MM.1S (cell line): ENCODE results near the gene ARSD.

Experiments used
- DNase-seq: peaks from one replicate; pipeline ENCODE4 v3.0.0-alpha.2; 2015
- H2AFZ ChIP-seq: fragments of 300-600 bp; sonication (generic); 2 replicates; pipeline ENCODE4 v1.6.0; 2016; ENCODE audit warnings: antibody characterized with exemption, low read length
- H3F3A ChIP-seq: fragments of 300-600 bp; sonication (generic); 2 replicates; pipeline ENCODE4 v1.6.1; 2016; ENCODE audit warnings: mild to moderate bottlenecking, antibody characterized with exemption, low read length, moderate library complexity, mixed read lengths; ENCODE audit not compliant: insufficient read depth
- H3K27ac ChIP-seq: fragments of 300-600 bp; sonication (generic); 2 replicates; pipeline ENCODE4 v1.5.1; 2016; ENCODE audit warnings: mild to moderate bottlenecking, low read length
- H3K27me3 ChIP-seq: fragments of 300-600 bp; sonication (generic); replicated peaks from 2 replicates; pipeline ENCODE4 v1.6.0; 2016; ENCODE audit warnings: low read length; ENCODE audit not compliant: insufficient read depth
- H3K36me3 ChIP-seq: fragments of 300-600 bp; sonication (generic); replicated peaks from 2 replicates; pipeline ENCODE4 v1.6.1; 2016; ENCODE audit warnings: mild to moderate bottlenecking, low read length, mixed read lengths; ENCODE audit not compliant: insufficient read depth
- H3K4me1 ChIP-seq: fragments of 300-600 bp; sonication (generic); 2 replicates; pipeline ENCODE4 v1.6.1; 2016; ENCODE audit warnings: low read length, mixed read lengths
- H3K4me2 ChIP-seq: fragments of 300-600 bp; sonication (generic); 2 replicates; pipeline ENCODE4 v1.6.0; 2016; ENCODE audit warnings: low read depth, low read length
- H3K4me3 ChIP-seq: fragments of 300-600 bp; sonication (generic); 2 replicates; pipeline ENCODE4 v1.5.1; 2016; ENCODE audit warnings: low read length, mixed read lengths
- H3K79me2 ChIP-seq: fragments of 300-600 bp; sonication (generic); 2 replicates; pipeline ENCODE4 v1.6.1; 2016; ENCODE audit warnings: mixed run types, low read length, mixed read lengths
- H3K9ac ChIP-seq: fragments of 300-600 bp; sonication (generic); 2 replicates; pipeline ENCODE4 v1.6.1; 2016; ENCODE audit warnings: low read length, mixed read lengths
- H3K9me2 ChIP-seq: fragments of 300-600 bp; sonication (generic); replicated peaks from 2 replicates; pipeline ENCODE4 v1.6.1; 2016; ENCODE audit warnings: mild to moderate bottlenecking, low read length, mixed read lengths; ENCODE audit not compliant: insufficient read depth
- H3K9me3 ChIP-seq: fragments of 300-600 bp; sonication (generic); replicated peaks from 2 replicates; pipeline ENCODE4 v1.6.1; 2016; ENCODE audit warnings: mild to moderate bottlenecking, low read length, mixed read lengths; ENCODE audit not compliant: insufficient read depth
- H4K20me1 ChIP-seq: fragments of 300-600 bp; sonication (generic); 2 replicates; pipeline ENCODE4 v1.6.1; 2016; ENCODE audit warnings: mild to moderate bottlenecking, low read length, moderate library complexity, mixed read lengths; ENCODE audit not compliant: insufficient read depth
- CTCF ChIP-seq: fragments of 300-600 bp; sonication (generic); IDR thresholded peaks from 2 replicates; pipeline ENCODE4 v1.5.1; 2016; ENCODE audit warnings: antibody characterized with exemption, low read length, mixed read lengths
- EZH2 ChIP-seq: fragments of 300-600 bp; sonication (generic); optimal IDR thresholded peaks from 2 replicates; pipeline ENCODE3; 2017; ENCODE audit warnings: low read depth, mild to moderate bottlenecking, antibody characterized with exemption, low read length, mixed read lengths
- EZH2phosphoT487 ChIP-seq: fragments of 300-600 bp; sonication (generic); IDR thresholded peaks from 2 replicates; pipeline ENCODE4 v1.6.1; 2018; ENCODE audit warnings: antibody characterized with exemption, low read length

The ARSD gene

GRCh38 chrX:2907295-2907694, 21.8 kb downstream of the ARSD start:
- H3K9ac ChIP-seq = no peak overlapping the region
- no peak for TF ChIP-seq EZH2
- TF ChIP-seq EZH2phosphoT487 = no peak
- TF ChIP-seq CTCF = no peak
- no peak overlapping the region for H3K27ac ChIP-seq
- no peaks in the 10 kb centered on the region for H3K4me1 ChIP-seq
- H3K27me3 ChIP-seq = no peaks in the 10 kb centered on the region
- no peaks in the 10 kb centered on the region for H3K9me3 ChIP-seq
- H3K36me3 ChIP-seq = no peaks in the 10 kb centered on the region
- no peaks in the 10 kb centered on the region for H3F3A ChIP-seq
- H3K4me3 ChIP-seq = no peak overlapping the region
- no peak overlapping the region for H3K4me2 ChIP-seq
- H4K20me1 ChIP-seq = no peaks in the 10 kb centered on the region
- no peak for DNase-seq
- no peaks in the 10 kb centered on the region for H3K79me2 ChIP-seq
- H3K9me2 ChIP-seq = no peaks in the 10 kb centered on the region
- no peak overlapping the region for H2AFZ ChIP-seq

GRCh38 chrX:2903366-2903765, 25.8 kb downstream of the ARSD start:
- TF ChIP-seq CTCF = no peak
- TF ChIP-seq EZH2phosphoT487 = no peak
- no peak for TF ChIP-seq EZH2

GRCh38 chrX:2902841-2903240, 26.3 kb downstream of the ARSD start:
- Histone ChIP-seq H3F3A (no peaks in the 10 kb centered on the region), H3K4me2 (no peak overlapping the region), H3K36me3 (no peaks in the 10 kb centered on the region), H4K20me1 (no peaks in the 10 kb centered on the region), H3K79me2 (no peaks in the 10 kb centered on the region), H3K27me3 (no peaks in the 10 kb centered on the region), H3K4me1 (no peaks in the 10 kb centered on the region), H3K9me3 (no peaks in the 10 kb centered on the region), H2AFZ (no peak overlapping the region), H3K4me3 (no peak overlapping the region), H3K27ac (no peak overlapping the region), H3K9ac (no peak overlapping the region), H3K9me2 (no peaks in the 10 kb centered on the region)
- TF ChIP-seq EZH2 (no peak), CTCF (no peak), EZH2phosphoT487 (no peak)
- DNase-seq = no peak

More at GRCh38 chrX:2903366-2903765, 25.8 kb downstream of the ARSD start:
- Histone ChIP-seq H3K36me3 (no peaks in the 10 kb centered on the region), H3F3A (no peaks in the 10 kb centered on the region), H3K27ac (no peak overlapping the region), H2AFZ (no peak overlapping the region), H4K20me1 (no peaks in the 10 kb centered on the region), H3K4me3 (no peak overlapping the region), H3K9me2 (no peaks in the 10 kb centered on the region), H3K9ac (no peak overlapping the region), H3K79me2 (no peaks in the 10 kb centered on the region), H3K4me1 (no peaks in the 10 kb centered on the region), H3K27me3 (no peaks in the 10 kb centered on the region), H3K9me3 (no peaks in the 10 kb centered on the region), H3K4me2 (no peak overlapping the region)
- no peak for DNase-seq
